CMK (cell line): ENCODE data around the gene CCNYL1.
"Not testable (repeated sequence)": the region's sequence is repeated elsewhere in the genome, so short reads cannot be mapped to it uniquely, and the experiment has no call there.

ENCODE experiments used
- DNase-seq: peaks from one replicate; pipeline ENCODE4 v3.0.0-alpha.2; 2010; ENCODE audit warnings: low read depth

CCNYL1 gene

GRCh38 chr2:207710814-207711740, at the start of gene CCNYL1:
TSS of gene CCNYL1 (plus strand) at chr2:207711640. CDS start at chr2:207711897, 257 bp downstream.
- peak; percentile 95 for DNase-seq

- no peak for DNase-seq
Measured at GRCh38 chr2:207662203-207662602, 49.2 kb upstream of the CCNYL1 start.

- DNase-seq: no peak
Measured at GRCh38 chr2:207663870-207664545, 47.4 kb upstream of the CCNYL1 start.

- DNase-seq: no peak
Measured at GRCh38 chr2:207670887-207671286, 40.6 kb upstream of the CCNYL1 start.

GRCh38 chr2:207673431-207673830, 38.0 kb upstream of the CCNYL1 start:
- DNase-seq: no peak

- DNase-seq: no peak
Measured at GRCh38 chr2:207674266-207674774, 37.1 kb upstream of the CCNYL1 start.

- DNase-seq: no peak
Measured at GRCh38 chr2:207674826-207675225, 36.6 kb upstream of the CCNYL1 start.

- no peak for DNase-seq
Measured at GRCh38 chr2:207676827-207677354, 34.5 kb upstream of the CCNYL1 start.

- no peak for DNase-seq
Measured at GRCh38 chr2:207681431-207681830, 30.0 kb upstream of the CCNYL1 start.

GRCh38 chr2:207682557-207682956, 28.9 kb upstream of the CCNYL1 start:
- DNase-seq: no peak

- no peak for DNase-seq
Measured at GRCh38 chr2:207683438-207683837, 28.0 kb upstream of the CCNYL1 start.

GRCh38 chr2:207683879-207684627, 27.4 kb upstream of the CCNYL1 start:
- DNase-seq: no peak

- DNase-seq: no peak
Measured at GRCh38 chr2:207686812-207687211, 24.6 kb upstream of the CCNYL1 start.

GRCh38 chr2:207688597-207688996, 22.8 kb upstream of the CCNYL1 start:
- no peak for DNase-seq

GRCh38 chr2:207690845-207691461, 20.5 kb upstream of the CCNYL1 start:
- not testable (repeated sequence) for DNase-seq

- DNase-seq: peak; percentile 12
Measured at GRCh38 chr2:207692206-207693065, 19.0 kb upstream of the CCNYL1 start.

GRCh38 chr2:207693641-207694249, 17.7 kb upstream of the CCNYL1 start:
- no peak for DNase-seq

GRCh38 chr2:207694811-207695281, 16.6 kb upstream of the CCNYL1 start:
- no peak for DNase-seq

- DNase-seq: no peak
Measured at GRCh38 chr2:207695293-207695692, 16.1 kb upstream of the CCNYL1 start.

GRCh38 chr2:207696911-207697310, 14.5 kb upstream of the CCNYL1 start:
- not testable (repeated sequence) for DNase-seq
